ENCODE measurements around the gene SLC15A1.

Gene SLC15A1

DNA sequence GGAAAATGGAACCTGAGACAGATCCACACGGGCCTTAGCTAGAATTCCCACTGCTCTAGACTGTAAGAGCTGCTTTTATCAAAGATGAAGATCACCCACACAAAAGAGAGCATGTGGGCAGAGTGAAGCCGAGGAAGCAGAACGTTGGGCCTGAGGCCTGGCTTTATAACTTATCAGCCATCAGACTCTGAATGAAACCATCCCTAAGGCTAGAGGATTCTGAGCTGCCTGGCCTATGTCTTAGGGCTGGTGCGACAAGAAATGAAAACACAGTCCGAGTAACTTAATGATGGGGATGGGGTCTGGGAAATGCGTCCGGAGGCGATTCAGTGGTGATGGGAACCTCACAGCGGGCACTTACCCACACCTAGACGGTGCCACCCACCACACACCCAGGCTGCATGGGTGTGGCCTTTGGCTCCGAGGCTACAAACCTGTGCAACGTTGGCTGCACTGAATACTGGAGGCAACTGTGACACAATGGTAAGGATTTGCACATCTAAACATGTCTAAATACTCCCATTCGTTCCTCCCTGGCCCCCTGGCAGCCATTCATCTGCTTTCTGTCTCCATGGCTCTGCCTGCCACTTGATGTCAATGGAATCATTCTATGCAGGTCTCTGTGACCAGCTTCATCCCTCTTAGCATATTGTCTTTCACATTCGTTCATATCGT, 62.0 kb downstream of the SLC15A1 start:
- DNase-seq, result no peak

DNA sequence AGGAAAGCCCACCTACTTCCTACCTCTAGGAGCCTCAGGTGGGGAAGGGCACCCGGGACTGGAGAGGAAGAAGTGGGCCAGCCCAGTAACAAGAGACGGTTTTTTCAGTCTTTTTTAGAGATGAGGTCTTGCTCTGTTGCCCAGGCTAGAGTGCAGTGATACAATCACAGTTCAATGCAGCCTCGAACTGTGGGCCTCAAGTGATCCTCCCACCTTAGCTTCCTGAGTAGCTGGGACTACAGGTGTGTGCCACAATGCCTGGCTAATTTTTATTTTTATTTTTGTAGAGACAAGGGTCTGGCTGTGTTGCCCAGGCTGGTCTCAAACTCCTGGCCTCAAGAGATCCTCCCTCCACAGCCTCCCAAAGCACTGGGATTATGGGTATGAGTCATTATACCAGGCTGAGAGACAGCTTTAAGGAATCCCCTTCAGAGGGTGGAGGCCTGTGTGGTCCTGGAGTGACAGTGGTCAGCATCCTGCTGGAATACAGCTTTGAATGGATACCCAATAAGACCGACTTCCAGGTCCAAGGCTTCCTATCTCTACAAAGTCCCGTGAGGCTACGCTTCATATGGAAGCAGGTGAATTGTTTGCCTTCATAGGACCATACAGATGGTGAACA, 63.0 kb downstream of the SLC15A1 start:
- DNase-seq, result no peak

DNA sequence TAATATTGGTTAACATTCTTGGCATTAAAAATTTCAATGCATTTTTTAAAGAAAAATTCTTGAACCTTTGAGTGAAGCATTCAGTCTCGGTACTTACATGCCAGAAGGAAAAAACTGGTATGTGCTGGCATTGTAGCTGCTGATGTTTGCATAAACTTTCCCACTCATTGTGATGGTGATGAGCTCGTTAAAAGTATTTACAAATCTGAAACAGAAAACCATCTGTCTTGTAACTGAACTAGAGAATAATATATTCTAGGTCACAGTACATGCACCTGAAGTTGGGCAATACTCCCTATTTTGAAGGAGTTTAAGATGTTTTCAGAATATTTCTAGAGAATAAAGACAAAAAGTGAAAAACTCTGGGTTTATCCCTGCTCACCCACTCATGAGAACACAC, 64.1 kb downstream of the SLC15A1 start:
- DNase-seq, result no peak

DNA sequence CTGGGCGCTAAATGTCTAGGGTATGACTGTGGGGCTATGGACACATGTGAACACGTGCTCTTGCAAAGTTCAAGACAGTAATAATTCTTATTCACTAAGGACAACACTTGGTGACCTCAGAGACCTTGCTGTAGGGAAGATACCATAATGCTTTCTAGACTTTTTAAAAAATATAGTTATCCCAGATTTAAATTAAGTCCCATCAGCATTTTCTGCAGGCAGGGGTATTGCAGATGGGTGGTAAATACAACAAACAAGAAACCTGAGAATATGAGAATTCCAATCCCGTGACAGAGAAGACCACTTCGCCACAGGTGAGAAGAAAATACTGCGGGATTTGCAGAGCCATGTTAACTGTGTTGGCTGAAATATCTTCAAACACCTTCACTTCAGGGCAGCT, 65.2 kb downstream of the SLC15A1 start:
- DNase-seq, result no peak

DNA sequence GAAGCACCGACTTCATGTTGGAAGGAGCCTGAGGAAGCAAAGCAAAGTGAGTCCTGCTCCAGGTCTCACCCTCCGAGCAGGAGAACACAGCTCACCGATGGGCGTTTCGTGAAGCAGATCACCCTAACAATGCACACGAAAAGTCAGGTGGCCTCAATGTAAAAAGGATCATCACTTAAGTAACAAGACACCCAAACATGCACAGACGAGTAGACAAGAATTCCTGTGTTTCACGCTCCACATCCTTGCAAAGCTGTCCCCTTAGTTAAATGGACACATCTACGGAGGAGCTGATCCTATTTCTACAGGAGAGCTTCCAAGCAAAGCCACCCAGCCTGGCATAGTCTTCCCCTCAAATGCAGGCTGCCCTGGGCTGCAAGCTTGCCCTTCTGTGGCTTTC, 66.2 kb downstream of the SLC15A1 start:
- DNase-seq, result no peak

DNA sequence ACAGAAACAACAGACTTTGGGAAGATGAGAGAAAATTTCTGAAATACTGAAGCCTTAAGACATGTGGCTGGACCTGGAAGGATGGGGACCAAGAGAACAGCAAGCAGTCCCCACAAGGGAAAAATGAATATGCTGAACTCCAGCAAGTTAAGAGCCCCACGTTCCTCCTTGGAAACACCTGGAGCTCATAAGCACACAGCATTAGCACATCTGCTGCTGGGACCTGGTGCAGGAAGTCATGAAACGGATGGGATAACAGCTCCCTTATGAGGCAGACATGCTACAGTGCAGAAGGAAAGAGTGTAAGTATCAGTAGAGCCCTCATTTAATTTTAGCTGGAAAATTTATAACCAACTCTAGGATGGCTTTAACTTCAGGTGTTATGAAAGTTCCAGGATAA, 67.3 kb downstream of the SLC15A1 start:
- no peak for DNase-seq

DNA sequence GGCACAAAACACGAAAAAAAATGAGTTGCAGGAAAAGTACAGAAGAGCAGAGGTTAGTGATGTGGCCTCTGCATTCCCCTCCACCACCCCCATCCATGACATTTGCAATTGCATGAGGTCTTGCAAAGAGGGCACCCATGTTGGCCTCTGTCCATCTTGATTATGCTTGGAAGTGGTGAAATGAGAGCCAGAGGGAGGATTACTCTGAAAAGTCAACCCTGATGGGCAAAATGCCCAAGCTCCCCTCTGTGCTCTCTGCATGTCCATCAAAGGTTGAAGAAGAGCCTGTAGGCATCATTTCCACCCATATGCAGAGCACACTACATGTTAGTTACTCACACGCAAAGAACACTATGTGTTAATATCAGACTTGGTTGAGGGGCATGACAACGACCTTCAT, 71.4 kb downstream of the SLC15A1 start:
- DNase-seq, result no peak

DNA sequence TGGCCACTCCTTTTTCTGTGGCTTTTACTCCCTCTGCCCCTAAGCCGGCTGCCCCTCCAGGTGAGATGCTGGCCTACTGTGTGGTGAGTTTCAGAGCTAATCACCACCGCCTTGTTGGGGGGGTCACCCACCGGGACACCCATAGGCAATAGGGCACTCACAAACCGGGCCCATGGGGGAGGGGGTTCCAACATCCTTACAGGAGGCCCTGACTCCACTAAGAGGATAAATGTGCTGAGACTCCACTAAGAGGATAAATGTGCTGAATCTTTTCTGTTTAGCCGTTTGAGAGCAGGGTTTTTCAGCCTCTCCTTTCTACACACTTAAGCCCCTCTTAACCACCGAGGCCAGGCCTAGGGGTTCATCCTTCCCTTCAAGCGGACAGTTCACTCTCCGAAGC, 73.7 kb downstream of the SLC15A1 start:
- DNase-seq, result no peak

DNA sequence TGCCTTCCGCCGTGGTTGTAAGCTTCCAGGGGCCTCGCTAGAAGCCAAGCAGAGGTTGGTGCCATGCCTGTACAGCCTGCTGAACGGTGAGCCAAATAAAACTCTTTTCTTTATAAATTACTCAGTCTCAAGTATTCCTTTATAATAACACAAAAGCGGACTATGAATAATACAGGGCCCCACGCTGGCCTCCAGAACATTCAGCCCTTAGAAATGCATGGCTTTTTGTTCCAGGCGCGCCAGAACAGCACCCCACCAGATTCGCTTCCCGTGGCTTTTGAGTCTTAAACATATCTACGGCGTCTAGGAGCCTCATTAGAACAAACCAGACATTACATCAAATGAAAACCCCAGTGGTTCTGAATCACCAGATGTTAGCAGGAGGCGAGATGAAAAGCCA, 75.1 kb downstream of the SLC15A1 start:
- DNase-seq, result no peak

DNA sequence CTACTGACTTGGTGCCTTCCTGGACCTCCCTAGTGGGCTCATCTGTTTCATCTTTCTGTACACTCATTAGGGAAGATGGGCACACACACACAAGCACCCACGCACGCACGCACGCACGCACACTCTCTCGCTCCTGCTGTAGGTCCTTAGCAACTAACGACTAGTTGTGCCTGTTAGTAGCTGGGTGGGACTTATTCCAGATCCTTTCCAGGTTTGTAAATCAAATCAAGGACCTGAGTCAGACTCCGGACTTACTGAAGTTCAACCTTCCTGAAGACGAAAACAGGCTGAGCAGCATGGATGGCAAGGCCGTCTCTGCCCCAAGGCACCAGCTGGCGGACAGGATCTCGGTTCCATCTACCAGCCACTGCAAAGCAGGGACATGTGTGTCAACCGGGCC, 76.2 kb downstream of the SLC15A1 start:
- no peak for DNase-seq

DNA sequence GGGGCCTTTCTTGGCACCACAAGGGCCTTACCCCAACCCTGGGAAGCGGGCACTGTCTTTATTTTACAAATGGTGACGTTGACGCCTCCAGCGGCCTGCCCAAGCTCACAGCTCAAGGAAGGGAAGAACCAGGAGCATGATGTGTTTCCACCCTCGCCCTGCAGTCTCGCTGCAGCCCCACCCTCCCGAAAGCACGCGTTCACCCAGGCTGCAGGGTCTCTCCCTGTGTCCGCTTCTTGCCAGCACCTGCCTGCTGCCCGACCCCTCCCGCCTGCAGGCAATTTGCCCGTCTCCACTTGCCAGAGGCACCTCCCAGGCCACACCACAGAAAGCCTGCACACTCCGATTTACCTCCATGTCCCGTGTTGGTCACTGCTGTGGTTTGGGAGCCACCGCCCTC, 76.6 kb downstream of the SLC15A1 start:
- DNase-seq, result no peak

DNA sequence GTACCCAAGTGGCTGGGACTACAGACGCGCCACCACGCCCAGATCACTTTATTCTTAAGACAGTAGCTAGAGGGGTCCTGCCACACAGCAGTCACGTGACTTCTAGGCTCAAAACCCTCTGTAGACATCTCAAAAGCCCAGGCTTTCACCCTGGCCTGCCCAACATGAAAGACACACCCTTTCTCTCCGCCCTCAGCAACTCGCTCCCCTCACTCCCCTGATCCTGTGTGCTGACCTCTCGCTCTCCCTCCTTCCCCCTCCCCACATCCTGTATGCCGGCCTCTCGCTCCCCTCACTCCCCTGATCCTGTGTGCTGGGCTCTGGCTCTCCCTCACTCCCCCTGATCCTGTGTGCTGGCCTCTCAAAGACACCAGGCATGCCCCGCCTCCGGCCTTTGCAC, 77.4 kb downstream of the SLC15A1 start:
- DNase-seq, result no peak

DNA sequence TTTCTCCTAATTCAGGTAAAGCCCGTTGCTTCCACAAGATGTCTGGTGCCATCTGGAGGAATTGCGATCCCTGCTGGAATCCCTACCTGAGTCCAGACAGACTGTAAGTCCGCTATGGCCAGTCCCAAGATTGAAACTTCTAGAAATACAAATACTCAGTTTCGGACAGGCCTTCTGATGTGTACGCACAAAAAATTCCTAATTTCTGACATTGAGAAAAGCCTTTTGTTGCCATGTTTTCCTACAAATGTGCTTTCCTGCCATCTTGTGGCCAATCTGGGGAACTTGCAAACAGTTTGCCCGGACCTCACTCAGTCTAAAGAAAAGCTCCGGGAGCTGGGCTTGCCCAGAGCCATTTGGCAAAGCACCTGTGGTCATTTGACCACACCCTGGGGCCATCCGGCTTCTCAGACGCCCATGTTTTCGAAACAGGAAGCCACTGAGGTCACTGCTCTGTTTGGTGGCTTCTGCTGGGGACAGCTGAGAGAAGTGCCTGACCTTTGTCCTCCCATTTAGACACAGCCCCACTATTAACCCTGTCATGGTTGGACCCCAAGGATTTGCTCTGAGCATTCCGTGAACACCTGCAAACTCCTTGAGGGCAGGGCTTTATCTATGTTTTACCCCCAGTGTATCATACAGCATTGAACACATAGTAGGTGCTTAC, 79.4 kb downstream of the SLC15A1 start:
- DNase-seq, result no peak

DNA sequence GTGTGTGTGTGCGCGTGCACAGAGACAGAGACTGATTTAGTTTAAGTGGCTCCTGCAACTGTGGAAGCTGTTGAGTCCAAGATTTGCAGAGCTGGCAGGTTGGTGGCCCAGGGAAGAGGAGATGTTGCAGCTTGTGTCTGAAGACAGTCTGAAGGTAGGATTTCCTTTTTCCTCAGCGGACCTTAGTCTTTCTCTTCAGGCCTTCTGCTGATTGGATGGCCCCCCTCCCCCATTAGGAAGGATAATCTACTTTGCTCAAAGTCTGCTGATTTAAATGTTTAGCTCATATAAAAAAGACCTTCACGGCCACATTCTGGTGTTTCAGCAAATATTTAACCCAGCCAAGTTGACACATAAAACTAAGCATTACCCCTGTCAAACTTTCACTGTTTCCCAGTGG, 84.3 kb downstream of the SLC15A1 start:
- DNase-seq, result no peak

DNA sequence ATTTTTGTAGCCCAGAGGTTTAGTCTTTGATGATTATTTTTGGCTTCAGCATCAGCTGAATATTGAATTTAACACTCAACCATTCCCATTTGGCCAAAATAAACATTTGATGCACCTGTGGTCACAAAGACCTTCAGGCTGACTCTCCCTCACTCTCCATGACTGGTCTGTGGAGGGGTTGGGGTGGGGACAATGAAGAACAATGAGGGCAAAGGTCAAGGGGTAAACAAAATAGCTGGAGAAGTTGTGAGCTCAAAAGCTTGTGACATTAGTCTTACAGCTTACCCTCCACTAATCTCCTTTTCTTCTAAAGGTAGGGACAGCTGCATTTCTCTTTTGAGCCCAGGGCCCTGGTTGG, 86.9 kb downstream of the SLC15A1 start:
- no peak for DNase-seq

DNA sequence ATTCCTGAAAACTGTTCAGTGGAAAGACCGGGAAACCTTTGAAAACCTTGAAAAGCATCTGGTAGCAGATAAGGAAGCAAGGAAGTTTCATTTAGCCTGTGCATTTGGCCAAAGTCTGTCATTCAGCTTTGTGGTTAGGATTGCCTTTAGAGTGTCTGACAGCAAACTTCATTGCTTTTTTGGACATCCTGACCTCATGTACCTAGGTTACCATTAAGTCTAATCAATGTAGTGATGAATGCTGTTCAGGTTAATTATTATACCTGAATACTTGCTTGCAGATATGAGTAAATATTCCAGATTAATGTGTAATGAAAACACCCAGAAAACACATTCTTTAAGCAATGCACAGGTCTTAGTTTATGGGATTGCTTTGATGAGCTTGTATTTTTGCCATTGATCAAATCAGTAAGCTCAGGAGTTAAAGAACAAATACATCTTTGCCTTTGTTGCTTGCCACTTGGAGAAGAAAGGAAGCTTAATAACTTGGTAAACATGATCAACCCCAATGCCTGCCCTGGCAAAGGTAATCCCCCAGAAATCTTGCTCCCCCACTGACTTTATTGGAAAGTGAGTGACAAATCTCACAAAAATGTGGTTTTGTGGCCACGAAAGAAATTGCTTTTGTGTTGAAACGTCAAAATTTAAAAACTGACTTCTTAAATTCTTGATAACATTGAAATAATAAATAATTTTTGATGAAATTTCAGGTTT, 87.4 kb downstream of the SLC15A1 start:
- DNase-seq, result no peak

DNA sequence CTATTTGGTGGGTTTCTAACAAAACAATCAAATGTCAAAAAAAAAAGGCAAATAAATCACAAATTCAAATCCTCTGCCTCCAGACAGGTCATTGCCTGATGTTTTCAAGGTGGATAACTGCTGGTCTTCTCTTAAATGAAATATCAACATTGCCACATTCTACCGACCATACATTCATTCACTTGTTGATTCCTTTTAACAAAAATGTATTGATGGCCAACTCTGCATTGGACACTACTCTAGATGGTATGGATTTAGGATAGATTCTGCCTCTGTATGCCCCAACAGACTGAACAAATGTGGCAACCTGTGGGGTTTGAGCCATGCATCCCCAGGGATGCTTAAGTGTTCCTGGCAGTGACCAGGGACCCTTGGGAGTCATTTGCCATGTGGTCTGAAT, 88.0 kb downstream of the SLC15A1 start:
- no peak for DNase-seq

DNA sequence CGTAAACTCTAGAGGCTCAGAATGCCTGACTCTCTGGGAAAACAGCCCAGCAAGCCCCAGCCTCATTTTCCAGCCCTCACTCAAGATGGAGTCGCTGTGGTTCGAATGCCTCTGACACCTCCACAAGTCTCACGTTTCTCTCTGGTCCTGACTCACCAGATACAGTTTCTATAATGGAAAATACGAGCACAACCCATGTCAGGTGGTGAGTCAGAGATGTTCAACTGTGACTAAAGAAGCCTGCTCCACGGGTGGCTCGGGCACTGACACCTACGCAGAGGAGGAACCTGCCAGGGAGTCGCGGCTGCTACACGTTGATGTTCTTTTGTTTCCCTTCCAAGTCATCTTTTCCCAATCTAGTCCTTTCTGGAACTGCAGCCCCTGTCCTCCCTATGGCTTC, 88.4 kb downstream of the SLC15A1 start:
- peak; percentile 13 for DNase-seq

DNA sequence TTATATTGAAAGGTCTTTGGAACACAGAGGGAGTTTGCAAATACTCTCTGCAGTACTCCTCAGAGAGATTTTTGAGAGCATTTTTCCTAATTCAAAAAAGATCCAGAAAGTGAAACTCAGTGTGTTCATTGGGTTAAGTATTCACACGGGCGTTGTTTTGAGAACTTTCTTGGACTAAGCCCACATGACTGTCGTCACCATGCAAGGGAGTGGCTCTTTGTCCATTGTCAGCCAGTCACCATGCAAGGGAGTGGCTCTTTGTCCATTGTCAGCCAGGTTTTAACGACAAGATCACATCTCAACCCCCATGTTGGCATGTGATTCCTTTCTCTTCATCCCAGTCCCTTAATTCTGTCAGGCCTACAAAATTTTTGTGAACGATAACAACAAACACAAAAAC, 94.3 kb downstream of the SLC15A1 start:
- no peak for DNase-seq

DNA sequence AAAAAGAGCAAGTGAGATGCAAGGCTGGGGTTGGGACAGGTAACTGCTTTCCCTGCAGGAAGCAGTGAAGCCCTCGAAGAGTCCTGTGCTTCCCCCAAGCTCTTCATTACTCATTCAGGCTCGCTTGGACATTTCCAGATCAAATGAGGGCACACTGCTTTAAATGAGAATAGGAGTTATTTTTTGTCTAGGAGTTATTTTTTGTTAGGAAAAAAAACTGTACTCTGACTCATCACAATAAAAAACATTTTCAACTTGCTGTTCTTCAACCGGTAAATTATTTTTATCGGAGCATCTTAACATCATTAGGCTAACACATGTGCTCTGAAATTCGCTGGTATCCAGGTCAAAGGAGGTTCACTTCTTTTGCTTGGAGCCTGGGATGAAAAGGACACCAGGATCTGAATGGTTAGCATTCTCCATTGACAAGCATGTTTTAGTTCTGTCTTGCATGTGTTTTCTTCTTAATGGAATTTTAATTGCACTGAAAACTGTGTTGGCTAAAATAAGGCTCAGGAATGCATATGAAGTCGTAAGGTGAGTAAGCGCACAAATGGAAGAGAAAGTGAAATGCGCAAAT, 94.9 kb downstream of the SLC15A1 start:
- DNase-seq, result no peak

DNA sequence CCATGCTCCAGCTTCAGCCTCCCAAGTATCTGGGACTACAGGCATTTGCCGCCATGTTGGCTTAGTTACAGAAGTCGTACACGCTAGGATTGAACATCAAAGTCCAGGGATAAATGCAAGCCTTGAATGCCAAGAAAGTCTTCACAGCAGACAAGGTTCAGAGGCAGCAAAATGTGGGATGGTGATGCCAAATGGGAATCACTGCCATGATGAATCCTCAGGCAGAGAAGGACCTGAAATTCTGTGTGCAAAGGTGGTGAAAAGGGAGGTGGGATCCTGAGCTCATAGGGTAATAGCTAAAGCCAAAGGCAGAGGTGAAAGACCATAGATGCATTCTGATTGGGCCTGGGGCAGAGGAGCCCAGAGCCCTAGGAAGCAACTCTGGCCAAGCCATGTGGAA, 96.2 kb downstream of the SLC15A1 start:
- no peak for DNase-seq

DNA sequence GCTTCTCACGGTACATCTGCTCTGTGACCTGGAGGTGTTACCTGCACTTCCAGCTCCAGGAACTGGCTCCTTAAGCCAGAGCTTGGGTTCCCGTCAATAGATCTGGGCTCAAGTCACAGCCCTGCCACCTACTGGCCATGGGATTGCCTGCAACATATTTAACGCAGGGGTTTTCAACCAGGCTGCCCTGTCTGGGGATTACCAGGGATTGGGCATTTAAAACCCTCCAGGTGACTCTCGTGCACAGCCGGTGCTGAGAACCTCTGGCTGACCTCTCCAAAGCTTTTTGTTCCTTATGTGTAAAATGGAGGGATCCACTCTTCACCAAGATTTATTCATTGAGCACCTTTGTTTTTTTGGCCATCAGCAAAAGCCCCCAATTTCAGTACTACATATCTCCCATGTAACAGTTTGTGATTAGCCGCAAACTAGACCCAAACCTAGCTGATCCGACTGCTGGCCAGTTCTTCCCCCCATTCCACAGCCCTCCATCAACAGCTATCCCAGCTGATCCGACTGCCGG, 98.9 kb downstream of the SLC15A1 start:
- DNase-seq, result no peak

DNA sequence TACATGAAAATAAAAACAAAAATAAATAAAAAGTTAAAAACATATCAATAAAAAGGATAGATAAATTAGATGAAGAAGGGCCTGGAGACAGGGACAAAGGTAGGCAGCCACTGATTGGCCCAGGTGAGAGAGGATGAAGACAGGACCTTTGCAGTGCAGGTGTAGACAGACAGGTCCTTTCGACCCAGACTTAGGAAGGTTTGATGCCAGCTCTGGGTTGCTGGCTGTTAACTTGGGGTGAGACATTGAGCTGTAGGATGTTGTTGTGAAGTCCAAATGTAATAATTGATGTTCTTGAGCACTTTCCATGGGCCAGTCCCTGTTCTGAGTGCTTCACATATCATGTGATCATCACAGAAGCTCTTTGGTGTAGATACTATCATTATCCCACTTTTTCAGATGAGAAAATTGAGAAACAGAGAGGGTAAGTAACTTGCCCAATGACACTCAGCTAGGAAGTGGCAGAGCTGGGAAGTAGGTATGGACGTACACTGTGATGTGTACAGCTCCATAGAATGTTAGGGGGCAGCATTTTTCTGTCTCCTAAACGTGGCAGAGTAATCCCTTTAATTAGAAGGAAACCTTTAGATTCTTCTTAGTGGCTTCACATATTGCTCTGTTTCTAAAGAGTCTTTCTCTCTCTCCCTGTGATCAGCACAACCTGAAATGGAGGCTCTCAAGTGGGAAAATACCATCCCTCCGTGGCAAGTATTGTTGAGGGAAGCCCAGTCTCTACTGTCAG, 99.6 kb downstream of the SLC15A1 start:
- no peak for DNase-seq

Measured in GOT3 (cell line).